Erythroblast (primary cell): ENCODE measurements around the gene ANKRD12.

Experiments
- GATA1 ChIP-seq: IDR thresholded peaks from 2 replicates; pipeline ENCODE4 v1.6.1; 2011; ENCODE audit warnings: low read depth, mild to moderate bottlenecking, control low read depth, low read length, moderate library complexity
- POLR2A ChIP-seq: IDR thresholded peaks from 2 replicates; pipeline ENCODE4 v1.6.1; 2011; ENCODE audit warnings: mild to moderate bottlenecking, low read length

GRCh38 chr18:9115984-9116383 lies 20.6 kb upstream of the ANKRD12 start:
- TF ChIP-seq POLR2A (no peak), GATA1 (no peak)
